ENCODE measurements around the gene ZMIZ2.
"Not testable (repeated sequence)": the region's sequence is repeated elsewhere in the genome, so short reads cannot be mapped to it uniquely, and the experiment has no call there.

The ZMIZ2 gene

DNA sequence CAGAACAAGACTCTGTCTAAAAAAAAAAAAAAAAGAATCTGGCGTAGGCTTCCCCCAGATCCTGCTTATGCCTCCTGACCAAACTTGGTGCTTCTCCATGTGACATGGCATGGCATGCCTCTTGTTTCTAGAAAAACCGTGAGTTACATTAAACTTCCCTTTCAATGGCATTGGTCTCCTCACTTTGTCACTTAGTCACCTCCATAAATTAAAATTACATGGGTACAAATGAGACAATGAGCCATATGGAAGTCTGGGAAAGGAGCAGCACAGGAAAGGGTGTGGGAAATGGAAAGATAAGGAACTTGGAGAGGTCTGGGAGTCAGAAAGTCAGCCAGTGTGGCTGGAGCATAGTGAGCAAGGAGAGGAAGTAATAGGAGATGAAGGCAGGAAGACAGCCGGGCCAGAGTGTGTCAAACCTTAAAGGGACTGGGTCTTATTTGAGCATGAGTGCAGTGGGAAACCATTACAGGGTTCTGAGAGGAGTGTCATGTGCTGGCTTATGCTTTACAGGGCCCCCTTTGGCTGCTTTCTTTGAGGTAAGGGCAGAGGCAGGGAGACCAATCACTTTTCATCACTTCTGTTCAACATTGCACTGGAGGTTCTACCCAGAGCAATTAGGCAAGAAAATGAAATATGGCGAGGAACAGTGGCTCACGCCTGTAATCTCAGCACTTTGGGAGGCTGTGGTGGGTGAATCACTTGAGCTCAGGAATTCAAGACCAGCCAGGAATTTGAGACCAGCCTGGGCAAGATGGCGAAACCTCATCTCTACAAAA is 21.3 kb upstream of the ZMIZ2 start:
- no peak for DNase-seq (ENCODE audit: low read depth)

DNA sequence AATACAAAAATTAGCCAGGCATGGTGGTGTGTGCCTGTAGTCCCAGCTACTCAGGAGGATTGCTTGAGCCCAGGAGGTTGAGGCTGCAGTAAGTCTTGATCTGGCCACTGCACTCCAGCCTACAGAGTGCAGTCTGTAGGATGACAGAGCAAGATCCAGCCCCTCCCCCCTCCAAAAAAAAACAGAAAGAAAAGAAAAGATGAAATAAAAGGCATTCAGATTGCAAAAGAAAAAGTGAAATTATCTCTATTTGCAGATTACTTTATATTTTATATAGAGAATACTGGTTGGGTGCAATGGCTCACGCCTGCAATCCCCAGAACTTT is 20.7 kb upstream of the ZMIZ2 start:
- no peak for DNase-seq (ENCODE audit: low read depth)

DNA sequence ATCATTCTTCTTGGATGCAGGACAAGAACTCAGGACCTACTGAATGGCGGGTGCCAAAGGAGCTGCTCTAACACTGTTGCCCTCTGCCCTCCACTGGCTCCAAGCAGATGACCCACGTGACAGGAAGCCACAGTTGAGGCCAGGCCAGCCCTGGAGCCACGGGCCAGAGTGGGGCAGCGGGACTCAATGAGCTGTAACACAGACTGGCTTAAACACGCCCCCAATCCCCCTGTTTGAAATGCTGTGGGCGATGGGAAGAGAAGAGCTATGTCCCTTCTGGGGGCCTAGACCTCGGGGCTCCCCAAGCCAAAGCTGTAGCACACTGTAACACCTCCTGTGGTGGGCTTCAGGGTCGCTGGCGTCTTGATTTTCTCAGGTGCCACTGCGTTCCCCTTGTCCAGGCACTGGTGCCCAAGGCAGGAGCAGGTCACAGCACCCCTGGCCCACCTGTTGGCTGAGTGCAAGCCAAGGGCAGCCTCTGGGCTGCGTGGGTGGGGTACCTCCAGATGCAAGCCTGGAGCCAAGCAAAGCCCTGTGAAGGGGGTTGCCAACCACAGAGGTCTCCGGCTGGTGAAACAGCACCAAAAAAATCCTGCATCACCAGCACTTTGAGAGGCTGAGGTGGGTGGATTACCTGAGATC is 18.6 kb upstream of the ZMIZ2 start:
- DNase-seq (ENCODE audit: low read depth), result no peak

DNA sequence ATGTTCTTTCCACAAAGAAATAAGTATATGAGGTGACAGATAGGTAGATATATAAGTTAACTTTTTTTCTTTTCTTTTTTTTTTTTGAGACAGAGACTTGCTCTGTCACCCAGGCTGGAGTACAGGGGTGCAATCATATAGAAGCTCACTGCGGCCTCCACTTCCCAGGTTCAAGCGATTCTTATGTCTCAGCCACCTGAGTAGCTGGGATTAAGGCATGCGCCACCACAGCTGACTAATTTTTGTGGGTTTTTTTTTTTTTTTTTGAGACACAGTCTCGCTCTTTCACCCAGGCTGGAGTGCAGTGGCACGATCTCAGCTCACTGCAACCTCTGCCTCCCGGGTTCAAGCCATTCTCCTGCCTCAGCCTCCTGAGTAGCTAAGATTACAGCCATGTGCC is 15.7 kb upstream of the ZMIZ2 start:
- not testable (repeated sequence) for DNase-seq (ENCODE audit: low read depth)

DNA sequence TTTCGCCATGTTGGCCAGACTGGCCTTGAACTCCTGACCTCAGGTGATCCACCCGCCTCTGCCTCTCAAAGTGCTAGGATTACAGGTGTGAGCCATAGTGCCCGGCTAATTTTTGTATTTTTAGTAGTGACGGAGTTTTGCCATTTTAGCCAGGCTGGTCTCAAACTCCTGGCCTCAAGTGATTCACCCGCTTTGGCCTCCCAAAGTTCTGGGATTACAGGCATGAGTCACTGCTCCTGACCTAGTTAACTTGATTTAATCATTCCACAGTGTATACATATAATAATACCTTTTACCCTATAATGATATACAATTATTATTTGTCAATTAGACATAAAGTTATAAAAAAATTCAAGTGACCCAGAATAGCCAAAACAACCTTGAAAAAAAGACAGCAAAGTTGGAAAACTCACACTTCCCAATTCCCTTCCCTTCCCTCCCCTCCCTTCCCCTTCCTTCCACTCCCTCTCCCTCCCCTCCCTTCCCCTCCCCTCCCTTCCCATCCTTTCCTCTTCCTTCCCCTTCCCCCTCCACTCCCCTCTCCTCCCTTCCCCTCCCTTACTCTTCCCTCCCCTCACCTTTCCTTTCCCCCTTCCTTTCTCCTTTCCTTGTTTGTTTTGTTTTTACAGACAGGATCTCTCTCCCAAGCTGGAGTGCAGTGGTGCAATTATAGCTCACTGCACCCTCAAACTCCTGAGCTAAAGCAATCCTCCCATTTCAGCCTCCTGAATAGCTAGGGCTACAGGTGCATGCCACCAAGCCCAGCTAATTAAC is 14.8 kb upstream of the ZMIZ2 start:
- no peak for DNase-seq (ENCODE audit: low read depth)

DNA sequence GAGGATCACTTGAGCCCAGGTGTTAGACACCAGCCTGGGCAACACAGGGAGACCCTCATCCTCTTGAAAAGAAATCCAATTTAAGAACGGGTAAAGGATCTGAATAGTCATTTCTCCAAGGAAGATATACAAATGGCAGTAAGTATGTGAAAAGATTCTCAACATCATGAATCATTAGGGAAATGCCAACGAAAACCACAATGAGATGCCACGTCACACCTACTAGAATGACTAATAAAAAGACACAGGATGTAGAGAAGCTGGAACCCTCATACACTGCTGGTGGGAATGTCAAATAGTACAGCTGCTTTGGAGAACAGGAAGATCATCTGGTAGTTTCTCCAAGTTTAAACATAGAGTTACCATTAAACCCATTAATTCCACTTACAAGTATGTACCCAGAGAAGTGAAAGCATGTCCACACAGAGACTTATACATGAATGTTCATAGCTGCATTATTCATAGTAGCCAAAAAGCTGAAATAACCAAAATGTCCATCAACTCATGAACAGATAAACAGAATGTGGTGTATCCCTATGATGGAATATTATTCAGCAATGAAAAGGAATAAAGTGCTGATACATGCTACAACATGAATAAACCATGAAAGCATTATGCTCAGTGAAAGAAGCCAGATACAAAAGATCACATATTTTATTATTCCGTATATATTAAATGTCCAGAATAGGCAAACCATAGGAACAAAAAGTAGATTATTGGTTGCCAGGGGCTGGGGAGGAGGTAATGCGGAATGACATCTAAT is 13.1 kb upstream of the ZMIZ2 start:
- DNase-seq (ENCODE audit: low read depth), result no peak

DNA sequence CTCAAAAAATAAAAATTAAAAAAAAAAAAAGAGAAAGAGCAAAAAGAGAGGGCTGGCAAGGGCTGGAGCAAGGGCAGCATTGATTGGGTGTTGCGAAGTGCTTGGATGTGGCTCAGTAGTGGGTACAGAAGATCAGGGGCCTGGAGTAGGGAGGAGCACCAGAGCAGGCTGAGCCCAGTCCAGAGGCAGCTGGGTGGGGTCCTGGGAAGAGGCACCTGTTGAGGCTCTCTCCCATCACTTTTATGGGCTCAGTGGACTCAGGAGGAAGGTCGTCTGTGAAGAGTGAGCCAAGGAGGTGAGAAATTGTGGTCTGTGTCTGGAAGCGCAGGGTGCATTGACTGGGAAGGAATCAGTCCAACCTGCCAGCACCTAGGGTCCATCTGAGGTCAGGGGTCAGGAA is 11.8 kb upstream of the ZMIZ2 start:
- no peak for DNase-seq (ENCODE audit: low read depth)

DNA sequence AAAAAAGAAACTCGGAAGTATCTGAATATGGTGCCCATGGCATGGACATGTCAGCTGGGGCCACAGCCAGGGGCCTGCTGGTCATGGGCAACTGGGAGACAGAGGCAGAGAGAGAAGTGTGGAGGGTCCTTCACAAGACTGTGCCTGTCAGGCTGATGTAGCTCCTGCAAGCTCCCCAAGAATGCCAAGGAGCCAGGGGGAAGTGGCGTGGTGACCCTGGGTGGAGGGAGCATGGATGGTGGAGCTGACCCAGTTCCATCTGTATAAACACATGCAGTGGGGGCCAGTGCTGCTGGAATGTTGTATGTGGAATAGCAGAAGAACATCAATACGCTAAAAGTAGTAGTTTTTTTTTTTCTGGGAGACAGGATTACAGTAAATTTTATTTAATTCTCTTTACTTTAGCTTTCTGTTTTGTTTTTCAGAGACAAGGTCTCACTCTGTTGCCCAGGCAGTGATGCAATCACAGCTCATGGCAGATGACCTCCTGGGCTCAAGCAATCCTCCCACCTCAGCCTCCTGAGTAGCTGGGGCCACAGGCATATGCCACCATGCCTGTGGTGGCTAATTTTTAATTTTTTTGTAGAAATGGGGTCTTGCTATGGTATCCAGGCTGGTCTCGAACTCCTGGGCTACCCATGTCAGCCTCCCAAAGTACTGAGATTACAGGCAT is 10.5 kb upstream of the ZMIZ2 start:
- DNase-seq (ENCODE audit: low read depth), result no peak

DNA sequence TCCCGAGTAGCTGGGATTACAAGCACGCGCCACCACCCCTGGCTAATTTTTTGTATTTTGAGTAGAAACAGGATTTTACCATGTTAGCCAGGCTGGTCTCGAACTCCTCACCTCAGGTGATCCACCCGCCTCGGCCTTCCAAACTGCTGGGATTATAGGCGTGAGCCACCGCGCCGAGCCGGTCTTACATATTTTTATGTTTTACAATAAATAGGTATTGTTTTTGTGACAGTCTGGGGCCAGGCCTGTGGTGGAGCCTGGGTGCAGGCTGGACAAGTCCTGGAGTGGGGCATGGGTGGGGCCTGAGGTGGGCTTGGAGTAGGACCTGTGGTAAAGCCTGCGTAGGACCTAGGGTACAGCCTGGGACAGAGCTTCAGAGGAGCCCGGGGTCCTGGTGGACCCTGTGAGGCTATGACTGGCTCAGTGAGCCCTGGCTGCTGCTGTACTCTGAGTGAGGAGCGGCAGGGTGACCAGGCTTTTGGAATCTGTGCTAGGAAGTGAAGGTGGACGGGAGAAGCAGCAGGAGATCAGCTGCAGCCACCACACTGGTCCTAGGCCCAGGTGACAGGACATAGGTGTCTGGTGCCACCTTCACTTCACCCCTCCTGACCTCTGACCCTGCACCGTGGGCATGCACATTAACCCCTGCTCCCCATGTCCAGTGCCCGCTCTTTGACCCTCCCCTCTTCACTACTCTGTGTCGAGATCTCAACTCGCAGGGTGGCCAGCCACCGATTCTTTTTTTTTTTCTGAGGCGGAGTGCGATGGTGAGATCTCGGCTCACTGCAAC is 9.6 kb upstream of the ZMIZ2 start:
- no peak for DNase-seq (ENCODE audit: low read depth)

DNA sequence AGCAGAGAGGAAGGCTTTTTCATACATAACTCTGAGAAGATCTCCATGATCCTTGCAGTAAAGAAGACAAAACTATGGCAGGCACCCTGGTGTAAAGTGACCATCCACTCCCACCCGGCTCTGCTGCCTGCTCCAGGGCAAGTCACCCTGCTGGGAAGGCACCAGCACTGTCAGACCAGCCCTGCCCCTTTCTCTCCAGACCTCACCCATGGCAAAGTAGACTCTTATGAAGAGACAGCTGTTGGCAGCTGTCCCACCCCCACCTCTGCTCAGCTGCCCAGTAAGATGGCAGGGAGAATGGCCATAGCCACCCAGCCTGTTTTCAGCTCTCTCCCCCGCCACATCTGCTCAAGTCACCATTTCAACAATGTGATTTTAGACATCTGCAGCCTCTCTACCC is 8.6 kb upstream of the ZMIZ2 start:
- DNase-seq (ENCODE audit: low read depth), result no peak

DNA sequence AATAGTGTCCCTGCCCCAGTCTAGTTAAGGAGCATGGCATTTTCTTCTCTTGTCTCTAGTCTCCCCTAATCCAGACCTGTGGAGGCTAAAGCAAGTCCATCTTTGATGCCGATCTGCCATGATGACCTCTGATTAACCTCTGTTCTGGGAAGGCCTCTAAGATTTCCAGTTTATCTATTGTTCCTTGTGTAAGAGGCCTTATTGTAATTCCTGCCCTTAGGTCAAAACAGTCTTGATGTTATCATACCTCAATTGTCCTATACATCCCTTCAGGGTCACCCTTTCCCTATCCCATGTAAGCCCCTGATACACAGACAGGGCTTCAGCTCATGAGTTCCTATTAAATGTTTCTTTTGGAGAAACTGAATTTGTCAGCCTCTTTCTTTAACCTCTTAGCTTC is 4.9 kb upstream of the ZMIZ2 start:
- no peak for DNase-seq (ENCODE audit: low read depth)

DNA sequence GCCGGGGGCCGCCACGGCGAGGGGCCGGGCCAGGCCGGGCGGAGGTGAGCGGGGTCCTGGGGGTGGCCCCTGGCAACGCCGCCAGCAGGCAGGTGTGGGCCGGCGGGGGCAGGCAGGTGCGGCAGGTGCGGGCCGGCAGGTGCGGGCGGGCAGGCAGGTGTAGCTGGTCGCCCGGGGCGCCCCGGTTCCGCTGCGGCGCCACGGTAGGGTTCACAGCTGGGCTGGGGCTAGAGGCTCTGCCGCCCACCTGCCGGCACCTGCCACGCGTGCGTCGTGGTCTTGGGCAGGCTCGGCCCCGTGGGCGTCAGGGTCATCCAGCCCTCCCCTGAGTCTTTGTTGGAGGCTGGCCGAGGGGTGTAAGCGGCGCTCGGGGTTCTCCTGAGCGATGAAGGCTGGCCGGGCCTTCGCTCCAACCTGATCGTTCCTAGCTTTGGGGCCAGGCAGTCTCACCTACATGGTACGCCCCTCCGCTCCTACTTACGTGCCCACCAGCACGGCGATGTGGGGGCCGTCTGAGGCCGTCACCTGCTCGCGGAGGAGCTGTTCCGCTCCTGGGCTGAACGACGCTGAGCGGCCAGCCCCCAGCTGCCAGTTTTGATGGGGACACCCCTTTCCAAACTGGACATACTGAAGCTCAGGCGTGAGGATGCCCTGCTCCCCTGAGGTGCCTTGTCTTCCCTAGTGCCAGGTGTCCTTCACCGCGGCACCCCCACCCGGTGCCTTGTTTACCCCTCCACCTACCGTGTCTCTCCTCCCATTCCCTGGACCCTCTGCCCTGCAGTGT is 493 bp downstream of the ZMIZ2 start:
- DNase-seq (ENCODE audit: low read depth), result no peak

DNA sequence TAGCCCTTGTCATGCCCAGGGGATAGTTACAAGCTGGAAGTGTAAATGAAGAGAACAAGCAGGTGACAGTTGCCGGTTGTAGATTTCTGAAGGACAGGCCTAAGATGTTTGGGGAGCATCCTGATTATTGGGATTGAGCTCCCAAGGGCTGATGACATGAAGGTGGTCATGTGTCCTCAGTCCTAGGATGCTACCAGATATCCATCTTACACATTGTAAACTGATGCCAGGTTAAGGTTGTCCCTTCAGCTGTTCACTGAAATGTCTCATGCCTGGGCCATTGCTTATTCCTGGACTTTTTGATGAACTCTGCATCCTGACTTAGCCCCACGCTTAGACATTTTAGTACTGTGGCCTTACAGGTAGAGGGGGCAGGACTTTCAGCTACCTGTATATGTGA is 1.3 kb downstream of the ZMIZ2 start:
- DNase-seq (ENCODE audit: low read depth), result no peak

DNA sequence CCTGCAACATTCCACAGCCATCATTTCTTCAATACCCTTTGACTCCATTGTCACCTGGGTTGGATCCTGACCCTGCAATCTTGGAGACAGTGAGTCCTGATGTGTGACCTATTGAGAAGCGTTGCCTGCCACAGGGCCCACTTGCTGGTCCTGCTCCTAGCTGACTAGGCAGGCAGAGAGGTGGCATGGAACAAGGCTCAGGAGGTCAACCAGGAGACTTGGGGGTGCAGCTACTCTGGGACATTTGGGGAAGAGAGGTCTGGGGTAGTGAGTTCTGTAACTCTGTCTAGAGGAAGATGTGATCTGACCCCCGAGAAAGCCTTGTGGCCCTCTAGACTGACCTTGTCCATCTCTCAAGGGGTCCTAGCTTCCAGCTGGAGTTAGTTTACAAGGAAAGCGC is 1.8 kb downstream of the ZMIZ2 start:
- DNase-seq (ENCODE audit: low read depth), result no peak

DNA sequence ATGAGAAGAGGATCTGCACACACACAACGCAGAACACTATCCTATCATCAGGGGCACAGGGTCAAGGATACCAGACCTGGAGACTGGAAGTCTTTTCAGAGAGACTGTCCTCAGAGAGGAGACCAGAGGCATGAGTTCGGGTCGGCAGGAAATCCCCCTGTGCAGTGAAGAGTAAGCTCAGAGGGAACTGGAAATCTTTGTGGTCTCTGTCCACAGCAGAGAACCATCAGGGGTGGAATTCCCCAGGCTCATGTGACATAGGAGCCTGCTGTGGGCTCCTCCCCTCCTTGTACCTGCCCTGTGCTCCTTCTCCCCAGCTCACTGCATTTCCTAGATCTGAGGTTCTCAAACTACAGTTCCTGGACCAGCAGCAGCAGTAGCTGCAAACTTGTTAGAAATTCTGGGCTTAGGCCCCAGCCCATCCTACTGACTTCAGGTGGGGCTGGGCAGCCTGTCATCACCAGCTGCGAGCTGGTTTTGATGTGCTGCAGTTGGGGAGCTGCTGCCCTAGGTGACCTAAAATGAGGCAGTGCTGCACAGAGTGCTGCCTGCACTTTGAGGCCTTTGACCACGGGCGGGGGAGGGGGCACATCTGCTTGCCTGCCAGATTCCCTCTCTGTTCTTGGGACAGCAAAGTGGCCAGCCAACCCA is 2.4 kb downstream of the ZMIZ2 start:
- no peak for DNase-seq (ENCODE audit: low read depth)

DNA sequence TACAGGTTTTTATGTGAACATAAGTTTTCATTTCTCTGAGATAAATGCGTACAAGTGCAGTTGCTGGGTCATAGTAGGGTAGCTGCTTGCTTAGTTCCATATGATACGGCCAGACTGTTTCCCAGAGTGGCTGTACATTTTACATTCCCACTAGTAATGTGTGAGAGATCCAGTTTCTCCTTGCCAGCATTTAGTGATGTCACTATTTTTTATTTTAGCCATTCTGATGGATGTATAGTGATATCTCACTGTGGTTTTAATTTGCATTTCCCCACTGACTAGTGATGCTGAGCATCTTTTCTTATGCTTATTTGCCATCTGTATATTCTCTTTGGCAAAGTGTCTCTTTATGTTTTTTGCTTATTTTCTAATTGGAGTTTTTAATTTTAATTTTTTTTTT is 4.2 kb downstream of the ZMIZ2 start:
- DNase-seq (ENCODE audit: low read depth), result no peak

DNA sequence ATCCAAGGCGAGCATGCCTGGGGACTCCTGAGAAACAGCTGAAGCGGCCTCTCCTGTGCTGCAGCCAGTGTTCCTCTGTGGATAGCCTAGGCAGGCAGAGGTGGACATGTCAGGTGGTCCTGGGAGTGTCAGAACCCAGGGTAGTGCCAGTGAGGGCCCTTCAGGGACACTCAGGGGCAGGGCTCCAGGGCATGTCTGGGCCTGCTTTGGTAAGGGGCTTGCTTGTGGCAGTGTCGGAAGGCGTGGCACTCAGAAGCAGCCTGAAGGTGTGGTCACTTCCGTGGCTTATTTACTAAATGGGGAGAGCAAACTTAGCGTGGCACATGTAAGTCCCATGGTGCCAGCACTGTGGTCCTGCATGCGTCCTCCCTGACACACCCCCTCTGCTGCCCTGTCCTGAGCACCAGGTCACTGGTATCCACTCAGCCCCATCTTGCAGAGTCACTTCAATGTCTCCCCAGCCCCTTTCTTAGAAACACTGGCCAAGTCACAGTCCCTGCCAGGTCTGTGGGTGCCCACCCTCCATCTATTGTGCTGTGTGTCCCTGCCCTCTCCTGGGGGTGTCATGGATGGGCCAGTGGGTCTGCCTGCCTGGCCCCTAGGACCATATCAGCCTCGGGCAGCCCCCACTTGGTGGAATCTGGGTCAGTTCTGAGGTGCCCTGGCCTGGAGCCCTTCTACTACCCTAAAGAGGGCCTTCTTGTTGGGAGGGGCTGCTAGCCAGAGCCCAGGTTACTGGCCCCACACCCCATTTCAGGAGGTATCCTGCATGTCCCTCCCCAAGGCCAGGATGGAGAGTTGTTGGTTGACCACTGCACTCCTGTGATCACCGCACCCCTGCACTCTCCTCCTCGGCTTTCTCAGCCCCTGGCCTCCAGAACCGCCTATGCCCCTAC is 6.4 kb downstream of the ZMIZ2 start:
- DNase-seq (ENCODE audit: low read depth), result no peak

DNA sequence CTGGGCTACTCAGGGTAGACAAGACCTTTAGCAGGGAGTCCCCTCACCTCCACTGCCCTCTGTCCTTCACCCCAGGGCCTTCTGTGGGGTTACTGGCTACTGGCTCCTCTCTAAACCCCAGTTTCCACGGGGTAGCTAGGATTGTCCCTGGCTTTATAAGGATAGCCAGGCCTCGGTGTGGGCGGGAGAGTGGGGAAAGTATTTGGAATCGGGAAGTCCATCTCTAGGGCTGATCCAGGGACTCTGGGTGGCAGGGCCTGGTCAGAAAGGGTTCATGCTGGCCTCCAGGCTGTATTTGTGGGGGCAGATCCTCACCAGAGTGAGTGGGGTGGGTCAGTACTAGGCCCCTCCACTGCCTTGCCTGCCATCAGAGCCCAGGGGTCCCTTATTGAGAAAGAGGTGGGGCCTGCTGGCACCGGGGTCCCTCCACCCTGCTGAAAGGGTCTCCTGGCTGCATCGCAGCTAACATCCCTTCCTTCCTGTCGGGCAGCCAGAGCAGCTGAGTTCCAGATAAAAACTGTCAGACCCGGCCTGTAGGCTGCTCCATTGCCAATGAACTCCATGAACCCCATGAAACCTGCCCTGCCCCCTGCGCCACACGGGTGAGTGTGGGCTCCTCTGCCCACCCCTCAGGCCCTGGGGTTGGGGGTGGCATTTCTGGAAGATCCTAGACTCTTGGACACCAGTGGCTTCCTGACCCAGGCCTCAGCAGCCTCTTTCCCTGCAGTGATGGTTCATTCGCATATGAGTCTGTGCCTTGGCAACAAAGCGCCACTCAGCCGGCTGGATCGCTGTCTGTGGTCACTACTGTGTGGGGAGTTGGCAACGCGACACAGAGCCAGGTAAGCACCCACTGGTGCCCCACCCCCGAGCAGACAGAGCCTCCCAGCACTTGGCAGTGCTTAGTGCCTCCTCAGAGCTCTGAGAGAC is 7.3 kb downstream of the ZMIZ2 start:
- no peak for DNase-seq (ENCODE audit: low read depth)
